Measurements from ENCODE around the gene STIM2.

The STIM2 gene

GRCh38 chr4:26900765-26901164 is 40.1 kb downstream of the STIM2 start:
- DNase-seq (ENCODE audit: low read depth in 2 of 2) = no peak

- no peak for DNase-seq (ENCODE audit: low read depth in 2 of 2)
Measured at GRCh38 chr4:26905172-26905571, 44.5 kb downstream of the STIM2 start.

GRCh38 chr4:26907731-26908599 is 47.3 kb downstream of the STIM2 start:
- DNase-seq (ENCODE audit: low read depth in 2 of 2) = no peak

- DNase-seq (ENCODE audit: low read depth in 2 of 2) = no peak
Measured at GRCh38 chr4:26909369-26909768, 48.7 kb downstream of the STIM2 start.

- DNase-seq (ENCODE audit: low read depth in 2 of 2) = no peak
Measured at GRCh38 chr4:26911254-26911653, 50.6 kb downstream of the STIM2 start.

- no peak for DNase-seq (ENCODE audit: low read depth in 2 of 2)
Measured at GRCh38 chr4:26912069-26912468, 51.4 kb downstream of the STIM2 start.

GRCh38 chr4:26912810-26913209 is 52.2 kb downstream of the STIM2 start:
- no peak for DNase-seq (ENCODE audit: low read depth in 2 of 2)

- DNase-seq (ENCODE audit: low read depth in 2 of 2) = no peak
Measured at GRCh38 chr4:26916195-26916594, 55.6 kb downstream of the STIM2 start.

- DNase-seq (ENCODE audit: low read depth in 2 of 2) = no peak
Measured at GRCh38 chr4:26930964-26931363, 70.3 kb downstream of the STIM2 start.

- DNase-seq (ENCODE audit: low read depth in 2 of 2) = no peak
Measured at GRCh38 chr4:26931451-26931850, 70.8 kb downstream of the STIM2 start.

GRCh38 chr4:26931966-26932365 is 71.3 kb downstream of the STIM2 start:
- DNase-seq (ENCODE audit: low read depth in 2 of 2) = no peak

GRCh38 chr4:26935397-26935796 is 74.8 kb downstream of the STIM2 start:
- DNase-seq (ENCODE audit: low read depth in 2 of 2) = no peak

- no peak for DNase-seq (ENCODE audit: low read depth in 2 of 2)
Measured at GRCh38 chr4:26936284-26937065, 75.8 kb downstream of the STIM2 start.

- no peak for DNase-seq (ENCODE audit: low read depth in 2 of 2)
Measured at GRCh38 chr4:26937139-26937538, 76.5 kb downstream of the STIM2 start.

- no peak for DNase-seq (ENCODE audit: low read depth in 2 of 2)
Measured at GRCh38 chr4:26937567-26937966, 76.9 kb downstream of the STIM2 start.

- no peak for DNase-seq (ENCODE audit: low read depth in 2 of 2)
Measured at GRCh38 chr4:26938516-26938915, 77.9 kb downstream of the STIM2 start.

GRCh38 chr4:26941951-26942350 is 81.3 kb downstream of the STIM2 start:
- DNase-seq (ENCODE audit: low read depth in 2 of 2) = no peak

GRCh38 chr4:26942871-26943270 is 82.2 kb downstream of the STIM2 start:
- DNase-seq (ENCODE audit: low read depth in 2 of 2) = no peak

- DNase-seq (ENCODE audit: low read depth in 2 of 2) = no peak
Measured at GRCh38 chr4:26943391-26943790, 82.8 kb downstream of the STIM2 start.

GRCh38 chr4:26945794-26946193 is 85.2 kb downstream of the STIM2 start:
- DNase-seq (ENCODE audit: low read depth in 2 of 2) = no peak

- no peak for DNase-seq (ENCODE audit: low read depth in 2 of 2)
Measured at GRCh38 chr4:26947318-26947717, 86.7 kb downstream of the STIM2 start.

GRCh38 chr4:26950446-26950845 is 89.8 kb downstream of the STIM2 start:
- no peak for DNase-seq (ENCODE audit: low read depth in 2 of 2)

GRCh38 chr4:26952891-26953290 is 92.2 kb downstream of the STIM2 start:
- no peak for DNase-seq (ENCODE audit: low read depth in 2 of 2)
